ENCODE results near the gene AP1S3. TPM values are rescaled to one million over a fixed set of nuclear protein-coding genes. Genes with fewer than 3 reads are reported as not detected.
A peak's percentile ranks its signal among the peaks of the same experiment; 100 is the strongest.

AP1S3 gene
- total RNA-seq, 1 experiment from 2014 or later = 185 TPM

GRCh38 chr2:223758131-223758840 is 79.1 kb downstream of the AP1S3 start:
- peaks cover 0 to under 1% of the 10 kb centered on the region in 2 experiments; a peak in 1 of 4 replicates for H3K36me3 ChIP-seq (ENCODE audit: control insufficient read depth in 1 of 2, insufficient read depth in 2 of 2, low read length in 2 of 2)
- DNase-seq (ENCODE audit: low read depth, low spot score) = no peak
- H3K4me1 ChIP-seq (ENCODE audit: control insufficient read depth in 1 of 2, insufficient read depth in 2 of 2, low read length in 2 of 2) = peaks cover 51 to 54% of the 10 kb centered on the region in 2 experiments
- ChIA-PET POLR2A (interaction anchor here (1.2 to 3.9 kb wide), 3 partner anchors 35 to 67 kb away, joined by 4 to 30 read pairs (median 5); no protein-coding TSS in a partner anchor), CTCF (no interaction called here), RAD21 (ENCODE audit: low non-redundant PET in 1 of 2, low total read pairs in 2 of 2, uncharacterized antibody in 2 of 2, unreplicated experiment in 2 of 2) (interaction anchor here in 1 of 2 experiments (0.9 kb wide), 1 partner anchor 60 kb away, joined by 4 read pairs; no protein-coding TSS in a partner anchor)
- no peaks in the 10 kb centered on the region for H4K20me1 ChIP-seq (ENCODE audit: insufficient read depth)
- peak overlapping the region; percentile 60 for H3K9ac ChIP-seq (ENCODE audit: low read length)
- H3K4me2 ChIP-seq (ENCODE audit: low read length) = peak overlapping the region; percentile 70
- no peaks in the 10 kb centered on the region; the same call in 1 of the 2 replicates for H3K79me2 ChIP-seq (ENCODE audit: insufficient read depth, low read length)
- no peak overlapping the region for H2AFZ ChIP-seq (ENCODE audit: low read depth, low read length, poor library complexity, severe bottlenecking)
- no TSS peak for BruUV-seq (replicated peaks)
- ATAC-seq = no peak
- H3K27me3 ChIP-seq (ENCODE audit: insufficient read depth, low read length) = no peaks in the 10 kb centered on the region
- no peak for TF ChIP-seq CEBPB (IDR thresholded peaks at IDR 0.05; ENCODE audit: low read depth)
- no peak for TF ChIP-seq ELF1 (IDR thresholded peaks at IDR 0.05; ENCODE audit: borderline replicate concordance, low read depth)
- no peak for TF ChIP-seq ATF3 (IDR thresholded peaks at IDR 0.05)
- H3K9me3 ChIP-seq (ENCODE audit: control insufficient read depth in 1 of 2, insufficient read depth in 1 of 2, low read depth in 1 of 2, low read length in 2 of 2) = no peaks in the 10 kb centered on the region
- H3K9me2 ChIP-seq (ENCODE audit: insufficient read depth) = no peaks in the 10 kb centered on the region
- H3K4me3 ChIP-seq (replicated peaks in 1 of 2; ENCODE audit: low read depth in 1 of 2, low read length in 2 of 2) = no peak overlapping the region
- intact Hi-C loops (cut with micrococcal nuclease) = loop anchor here (2.0 kb wide), 1 partner anchor 103 kb away; no protein-coding TSS in a partner anchor
- H3K27ac ChIP-seq (ENCODE audit: low read depth, low read length) = peak overlapping the region; percentile 91

- Histone ChIP-seq H3K27ac (ENCODE audit: low read depth, low read length) (no peak overlapping the region), H3K4me2 (ENCODE audit: low read length) (no peak overlapping the region), H3K9ac (ENCODE audit: low read length) (no peak overlapping the region), H3K9me2 (ENCODE audit: insufficient read depth) (no peaks in the 10 kb centered on the region), H3K4me1 (ENCODE audit: control insufficient read depth in 1 of 2, insufficient read depth in 2 of 2, low read length in 2 of 2) (peaks cover 12 to 21% of the 10 kb centered on the region in 2 experiments), H3K4me3 (replicated peaks in 1 of 2; ENCODE audit: low read depth in 1 of 2, low read length in 2 of 2) (no peak overlapping the region), H3K9me3 (ENCODE audit: control insufficient read depth in 1 of 2, insufficient read depth in 1 of 2, low read depth in 1 of 2, low read length in 2 of 2) (no peaks in the 10 kb centered on the region), H3K36me3 (ENCODE audit: control insufficient read depth in 1 of 2, insufficient read depth in 2 of 2, low read length in 2 of 2) (no peaks in the 10 kb centered on the region), H3K79me2 (ENCODE audit: insufficient read depth, low read length) (no peaks in the 10 kb centered on the region), H2AFZ (ENCODE audit: low read depth, low read length, poor library complexity, severe bottlenecking) (no peak overlapping the region), H3K27me3 (ENCODE audit: insufficient read depth, low read length) (no peaks in the 10 kb centered on the region), H4K20me1 (ENCODE audit: insufficient read depth) (no peaks in the 10 kb centered on the region)
- DNase-seq (ENCODE audit: low read depth, low spot score) = no peak
- POLR2A ChIA-PET = no interaction called here
- BruUV-seq (replicated peaks) = no TSS peak
- ATAC-seq = peak; percentile 25; the same call in 1 of the 2 replicates
- CTCF ChIA-PET = interaction anchor here (0.6 kb wide), 1 partner anchor 924 kb away, joined by 4 read pairs; no protein-coding TSS in a partner anchor
- RAD21 ChIA-PET (ENCODE audit: low non-redundant PET in 1 of 2, low total read pairs in 2 of 2, uncharacterized antibody in 2 of 2, unreplicated experiment in 2 of 2) = no interaction called here
- no peak for TF ChIP-seq CTCF (IDR thresholded peaks at IDR 0.05 in 2 of 3, conservative IDR thresholded peaks at IDR 0.05 in 1 of 3; ENCODE audit: borderline replicate concordance in 1 of 3, insufficient read depth in 1 of 3, low read depth in 2 of 3, low read length in 2 of 3)
- peak; percentile 38; the same call in 1 of the 2 replicates for TF ChIP-seq POLR2AphosphoS5 (IDR thresholded peaks at IDR 0.05; ENCODE audit: low read depth, low read length)
- intact Hi-C loops (cut with micrococcal nuclease) = no loop called here
These were observed 83.4 kb downstream of the AP1S3 start for GRCh38 chr2:223753940-223754339.
